ENCODE measurements around the gene ANKRD30A.
"Not testable (repeated sequence)": the region's sequence is repeated elsewhere in the genome, so short reads cannot be mapped to it uniquely, and the experiment has no call there.

ANKRD30A gene

GRCh38 chr10:37125921-37126320 is 523 bp downstream of the ANKRD30A start:
- no peaks in the 10 kb centered on the region for H3K4me1 Mint-ChIP-seq
- no peak overlapping the region for H3K27ac Mint-ChIP-seq
- H3K4me3 Mint-ChIP-seq, result no peak overlapping the region
- no peaks in the 10 kb centered on the region for H3K36me3 Mint-ChIP-seq (ENCODE audit: low read depth)
- H3K27me3 Mint-ChIP-seq (ENCODE audit: low read depth), result no peaks in the 10 kb centered on the region
- no peak for TF ChIP-seq CTCF (IDR thresholded peaks at IDR 0.05; ENCODE audit: unreplicated experiment in 3 of 3)
- H3K9me3 Mint-ChIP-seq, result peaks cover 24% of the 10 kb centered on the region

GRCh38 chr10:37146443-37146842 is 21.0 kb downstream of the ANKRD30A start:
- H3K4me3 Mint-ChIP-seq, result no peak overlapping the region
- H3K27me3 Mint-ChIP-seq (ENCODE audit: low read depth), result no peaks in the 10 kb centered on the region
- H3K27ac Mint-ChIP-seq, result no peak overlapping the region
- peaks cover 31% of the 10 kb centered on the region for H3K9me3 Mint-ChIP-seq
- no peaks in the 10 kb centered on the region for H3K4me1 Mint-ChIP-seq
- H3K36me3 Mint-ChIP-seq (ENCODE audit: low read depth), result no peaks in the 10 kb centered on the region
- no peak for TF ChIP-seq CTCF (IDR thresholded peaks at IDR 0.05; ENCODE audit: unreplicated experiment in 3 of 3)

GRCh38 chr10:37162430-37162829 is 37.0 kb downstream of the ANKRD30A start:
- not testable (repeated sequence) for H3K27ac Mint-ChIP-seq; H3K27me3 Mint-ChIP-seq (ENCODE audit: low read depth); H3K4me3 Mint-ChIP-seq; H3K4me1 Mint-ChIP-seq; H3K36me3 Mint-ChIP-seq (ENCODE audit: low read depth)
- H3K9me3 Mint-ChIP-seq, result peaks cover 17% of the 10 kb centered on the region

- H3K27me3 Mint-ChIP-seq (ENCODE audit: low read depth); H3K9me3 Mint-ChIP-seq; H3K4me1 Mint-ChIP-seq; H3K4me3 Mint-ChIP-seq; H3K27ac Mint-ChIP-seq; H3K36me3 Mint-ChIP-seq (ENCODE audit: low read depth): not testable (repeated sequence)
Measured at GRCh38 chr10:37171945-37172344, 46.5 kb downstream of the ANKRD30A start.

GRCh38 chr10:37178296-37178695 is 52.9 kb downstream of the ANKRD30A start:
- not testable (repeated sequence) for H3K4me3 Mint-ChIP-seq; H3K27ac Mint-ChIP-seq; H3K9me3 Mint-ChIP-seq; H3K4me1 Mint-ChIP-seq; H3K27me3 Mint-ChIP-seq (ENCODE audit: low read depth); H3K36me3 Mint-ChIP-seq (ENCODE audit: low read depth)

GRCh38 chr10:37182719-37183118 is 57.3 kb downstream of the ANKRD30A start:
- H3K27me3 Mint-ChIP-seq (ENCODE audit: low read depth); H3K4me3 Mint-ChIP-seq; H3K9me3 Mint-ChIP-seq; H3K4me1 Mint-ChIP-seq; H3K36me3 Mint-ChIP-seq (ENCODE audit: low read depth); H3K27ac Mint-ChIP-seq: not testable (repeated sequence)

GRCh38 chr10:37206132-37206531 is 80.7 kb downstream of the ANKRD30A start:
- Mint-ChIP-seq H3K4me1 (no peaks in the 10 kb centered on the region), H3K27ac (no peak overlapping the region), H3K27me3 (ENCODE audit: low read depth) (no peaks in the 10 kb centered on the region), H3K9me3 (peaks cover 45% of the 10 kb centered on the region), H3K36me3 (ENCODE audit: low read depth) (no peaks in the 10 kb centered on the region), H3K4me3 (no peak overlapping the region)
- TF ChIP-seq CTCF (IDR thresholded peaks at IDR 0.05; ENCODE audit: unreplicated experiment in 3 of 3), result no peak

GRCh38 chr10:37220866-37221265 is 95.5 kb downstream of the ANKRD30A start:
- H3K27me3 Mint-ChIP-seq (ENCODE audit: low read depth), result no peaks in the 10 kb centered on the region
- H3K4me1 Mint-ChIP-seq, result no peaks in the 10 kb centered on the region
- no peak for TF ChIP-seq CTCF (IDR thresholded peaks at IDR 0.05; ENCODE audit: unreplicated experiment in 3 of 3)
- no peaks in the 10 kb centered on the region for H3K36me3 Mint-ChIP-seq (ENCODE audit: low read depth)
- no peak overlapping the region for H3K4me3 Mint-ChIP-seq
- H3K9me3 Mint-ChIP-seq, result peaks cover 14% of the 10 kb centered on the region
- H3K27ac Mint-ChIP-seq, result no peak overlapping the region

All from nephron (organoid).